ENCODE measurements around the gene FYCO1.

GRCh38 chr3:45915059-45915439, 80.6 kb downstream of the FYCO1 start:
- TF ChIP-seq MAX (IDR thresholded peaks at IDR 0.05), result no peak
- TF ChIP-seq CEBPB (IDR thresholded peaks at IDR 0.05), result no peak
- no peak for TF ChIP-seq EP300 (IDR thresholded peaks at IDR 0.05; ENCODE audit: borderline replicate concordance)
- no peak for TF ChIP-seq TCF12 (IDR thresholded peaks at IDR 0.05; ENCODE audit: low read depth)
